ENCODE data around the gene WDR26.
"Not testable (repeated sequence)": the region's sequence is repeated elsewhere in the genome, so short reads cannot be mapped to it uniquely, and the experiment has no call there.

Gene WDR26

DNA sequence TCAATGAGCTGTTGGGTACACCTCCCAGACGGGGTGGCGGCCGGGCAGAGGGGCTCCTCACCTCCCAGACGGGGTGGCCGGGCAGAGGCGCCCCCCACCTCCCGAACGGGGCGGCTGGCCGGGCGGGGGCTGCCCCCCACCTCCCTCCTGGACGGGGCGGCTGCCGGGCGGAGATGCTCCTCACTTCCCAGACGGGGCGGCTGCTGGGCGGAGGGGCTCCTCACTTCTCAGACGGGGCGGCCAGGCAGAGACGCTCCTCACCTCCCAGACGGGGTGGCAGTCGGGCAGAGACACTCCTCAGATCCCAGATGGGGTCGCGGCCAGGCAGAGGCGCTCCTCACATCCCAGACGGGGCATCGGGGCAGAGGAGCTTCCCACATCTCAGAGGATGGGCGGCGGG lies 84.9 kb downstream of the WDR26 start:
- DNase-seq (ENCODE audit: low spot score) = not testable (repeated sequence)

- no peak for DNase-seq (ENCODE audit: low spot score)
These were observed 86.5 kb downstream of the WDR26 start for GRCh38 chr1:224348137-224348536.

GRCh38 chr1:224343679-224344078 lies 90.9 kb downstream of the WDR26 start:
- DNase-seq (ENCODE audit: low spot score) = no peak

DNA sequence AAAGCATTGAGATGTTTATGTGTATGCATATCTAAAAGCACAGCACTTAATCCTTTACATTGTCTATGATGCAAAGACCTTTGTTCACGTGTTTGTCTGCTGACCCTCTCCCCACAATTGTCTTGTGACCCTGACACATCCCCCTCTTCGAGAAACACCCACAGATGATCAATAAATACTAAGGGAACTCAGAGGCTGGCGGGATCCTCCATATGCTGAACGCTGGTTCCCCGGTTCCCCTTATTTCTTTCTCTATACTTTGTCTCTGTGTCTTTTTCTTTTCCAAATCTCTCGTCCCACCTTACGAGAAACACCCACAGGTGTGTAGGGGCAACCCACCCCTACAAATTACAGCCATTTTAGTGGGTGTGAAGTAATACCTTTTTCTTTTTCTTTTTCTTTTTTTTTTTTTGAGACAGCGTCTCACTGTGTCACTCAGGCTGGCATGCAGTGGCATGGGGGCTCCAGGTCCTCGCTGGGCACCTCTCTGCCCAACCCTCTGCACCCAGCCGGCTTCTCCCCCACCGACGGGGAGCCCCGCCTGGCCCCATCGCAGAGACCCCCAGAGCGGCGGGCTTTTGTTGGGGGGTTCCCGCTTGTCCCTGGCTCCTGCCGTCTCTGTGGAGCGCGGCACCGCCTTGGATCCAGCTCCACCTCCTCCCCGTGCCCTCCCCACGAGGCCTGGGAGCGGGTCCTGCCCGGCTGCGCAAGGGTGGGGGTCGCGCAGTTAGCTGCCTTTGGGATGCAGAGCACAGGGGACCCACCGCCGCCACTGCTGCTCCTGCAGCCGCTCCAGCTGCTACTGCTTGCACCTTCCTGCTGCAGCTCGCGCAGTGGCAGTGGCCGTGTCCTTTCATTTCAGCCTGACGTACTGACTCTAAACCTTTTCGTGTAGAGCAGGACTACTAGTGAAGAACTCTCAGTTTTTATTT lies 93.9 kb downstream of the WDR26 start:
- not testable (repeated sequence) for DNase-seq (ENCODE audit: low spot score)

GRCh38 chr1:224339442-224340033 lies 95.1 kb downstream of the WDR26 start:
- no peak for DNase-seq (ENCODE audit: low spot score)

DNA sequence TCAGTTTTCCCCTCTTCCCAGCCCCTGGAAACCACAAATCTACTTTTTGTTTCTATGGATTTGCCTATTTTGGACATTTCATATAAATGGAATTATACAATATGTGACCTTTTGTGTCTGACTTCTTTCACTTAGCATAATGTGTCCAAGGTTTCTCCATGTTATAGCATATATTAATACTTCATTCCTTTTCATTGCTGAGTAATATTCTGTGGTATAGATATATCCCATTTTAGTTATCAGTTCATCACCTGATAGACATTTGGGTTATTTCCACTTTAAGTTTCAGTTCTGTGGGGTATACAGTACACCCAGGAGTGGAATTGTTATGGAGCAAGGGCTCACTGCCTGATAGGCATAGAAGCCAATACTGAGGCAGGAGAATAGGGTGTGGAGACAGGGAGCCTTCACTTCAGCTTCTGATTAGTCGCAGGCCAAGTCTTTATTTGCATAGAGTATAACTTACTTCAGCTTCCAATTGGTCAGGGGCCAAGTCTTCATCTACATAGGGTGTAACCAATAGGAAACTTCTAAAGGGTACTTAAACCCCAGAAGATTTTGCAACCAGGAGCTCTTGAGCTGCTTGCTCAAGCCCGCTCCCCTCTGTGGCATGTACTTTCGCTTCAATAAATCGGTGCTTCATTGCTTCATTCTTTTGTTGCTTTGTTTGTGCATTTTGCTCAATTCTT lies 96.3 kb downstream of the WDR26 start:
- DNase-seq (ENCODE audit: low spot score) = no peak
